Endodermal cell (in vitro differentiated cells): ENCODE results near the gene NDOR1. TPM values are rescaled to one million over a fixed set of nuclear protein-coding genes. Genes with fewer than 3 reads are reported as not detected.

ENCODE experiments used
- DNase-seq: peaks from one replicate; pipeline ENCODE4 v3.0.0-alpha.2; 2017
- H3K27ac ChIP-seq: 2 replicates; pipeline ENCODE4 v1.5.1; 2013; ENCODE audit warnings: mild to moderate bottlenecking, low read depth, low read length, moderate library complexity
- H3K27me3 ChIP-seq: 2 replicates; pipeline ENCODE4 v1.6.1; 2013; ENCODE audit warnings: mild to moderate bottlenecking, low read length, moderate library complexity; ENCODE audit not compliant: insufficient read depth, control insufficient read depth, poor library complexity, severe bottlenecking
- H3K36me3 ChIP-seq: 2 replicates; pipeline ENCODE4 v1.7.0; 2013; ENCODE audit warnings: mild to moderate bottlenecking, low read length, moderate library complexity; ENCODE audit not compliant: control insufficient read depth, insufficient read depth
- H3K4me1 ChIP-seq: one replicate; pipeline ENCODE4 v1.7.0; 2013; ENCODE audit warnings: low read length; ENCODE audit not compliant: control insufficient read depth, insufficient read depth
- H3K4me3 ChIP-seq: 2 replicates; pipeline ENCODE4 v1.5.1; 2013; ENCODE audit warnings: mild to moderate bottlenecking, low read length, moderate library complexity
- H3K9ac ChIP-seq: 2 replicates; pipeline ENCODE4 v1.6.1; 2013; ENCODE audit warnings: mild to moderate bottlenecking, low read length, moderate library complexity; ENCODE audit not compliant: poor library complexity, severe bottlenecking; ENCODE audit errors: extremely low read depth
- H3K9me3 ChIP-seq: 2 replicates; pipeline ENCODE4 v1.6.1; 2013; ENCODE audit warnings: mild to moderate bottlenecking, low read length, moderate library complexity; ENCODE audit not compliant: control insufficient read depth
- H3K27ac Mint-ChIP-seq: 2 replicates; pipeline ENCODE4 v1.8.0; 2020; ENCODE audit warnings: mixed read lengths
- H3K27me3 Mint-ChIP-seq: 2 replicates; pipeline ENCODE4 v1.8.0; 2021; ENCODE audit warnings: mild to moderate bottlenecking, mixed read lengths; ENCODE audit not compliant: insufficient read depth
- H3K36me3 Mint-ChIP-seq: 2 replicates; pipeline ENCODE4 v1.8.0; 2020; ENCODE audit warnings: low read depth, mixed read lengths
- H3K4me1 Mint-ChIP-seq: 2 replicates; pipeline ENCODE4 v1.8.0; 2020; ENCODE audit warnings: mixed read lengths
- H3K4me3 Mint-ChIP-seq: 2 replicates; pipeline ENCODE4 v1.8.0; 2020; ENCODE audit warnings: mild to moderate bottlenecking, moderate library complexity, mixed read lengths
- H3K9me3 Mint-ChIP-seq: 2 replicates; pipeline ENCODE4 v1.8.0; 2020; ENCODE audit warnings: mild to moderate bottlenecking, mixed read lengths
- CTCF ChIP-seq: fragments of 200-600 bp; sonication (generic); conservative IDR thresholded peaks from 2 replicates; pipeline ENCODE4 v1.5.0; 2021; ENCODE audit warnings: antibody characterized with exemption, mild to moderate bottlenecking
- WGBS, 2 experiments: methylation state at CpG; one replicate each; pipeline versions ENCODE4 v1.1.5 to v1.1.7; 2013; ENCODE audit warnings: missing lambda C conversion rate in 2 of 2, mixed read lengths in 1 of 2; ENCODE audit not compliant: insufficient coverage in 1 of 2, insufficient read length in 1 of 2; 5-methylcytosine and 5-hydroxymethylcytosine counted together
- total RNA-seq, 2 donors: library from RNA; stranded (reverse); fragmentation: NEBNext Ultra II Directional in 1 of 2; extraction: Animal tissue kit (Norgen Biotek cat#: 25700) in 1 of 2; gene quantifications; 2 replicates in 1 of 2; 3 replicates in 1 of 2; pipeline ENCODE4 v1.2.1, GENCODE V29; 2021

Gene NDOR1
- total RNA-seq, 2 donors from 2014 or later = 39.2 to 41.4 TPM

- Mint-ChIP-seq H3K4me3 (no peak overlapping the region), H3K36me3 (no peaks in the 10 kb centered on the region), H3K27me3 (peaks cover 81% of the 10 kb centered on the region), H3K9me3 (no peaks in the 10 kb centered on the region), H3K27ac (no peak overlapping the region), H3K4me1 (no peaks in the 10 kb centered on the region)
- WGBS, 2 experiments = 67 to 76% methylated on average over 17 to 19 of the region's 19 CpGs
- H3K4me1 ChIP-seq = no peaks in the 10 kb centered on the region
- no peak overlapping the region for H3K9ac ChIP-seq
- no peak overlapping the region for H3K27ac ChIP-seq
- no peaks in the 10 kb centered on the region for H3K9me3 ChIP-seq
- peaks cover 79% of the 10 kb centered on the region for H3K27me3 ChIP-seq
- no peak for TF ChIP-seq CTCF
- H3K4me3 ChIP-seq = no peak overlapping the region
- DNase-seq = no peak
- no peaks in the 10 kb centered on the region for H3K36me3 ChIP-seq
Observed at GRCh38 chr9:137157618-137158415, 47.7 kb upstream of the NDOR1 start.

- H3K36me3 ChIP-seq = no peaks in the 10 kb centered on the region
- H3K9me3 ChIP-seq = no peaks in the 10 kb centered on the region
- no peak overlapping the region for H3K9ac ChIP-seq
- H3K4me3 ChIP-seq = no peak overlapping the region
- no peaks in the 10 kb centered on the region for H3K4me1 ChIP-seq
- H3K9me3 Mint-ChIP-seq = no peaks in the 10 kb centered on the region
- no peaks in the 10 kb centered on the region for H3K4me1 Mint-ChIP-seq
- H3K27me3 Mint-ChIP-seq = peaks cover 89% of the 10 kb centered on the region
- no peak for TF ChIP-seq CTCF
- peaks cover 88% of the 10 kb centered on the region for H3K27me3 ChIP-seq
- no peaks in the 10 kb centered on the region for H3K36me3 Mint-ChIP-seq
- 40 to 62% methylated on average over 1 to 4 of the region's 4 CpGs for WGBS, 2 experiments
- H3K27ac ChIP-seq = no peak overlapping the region
- H3K4me3 Mint-ChIP-seq = no peak overlapping the region
- no peak overlapping the region for H3K27ac Mint-ChIP-seq
- no peak for DNase-seq
Observed at GRCh38 chr9:137158625-137159024, 46.9 kb upstream of the NDOR1 start.

GRCh38 chr9:137159105-137160053 is 46.1 kb upstream of the NDOR1 start:
- no peak overlapping the region for H3K4me3 Mint-ChIP-seq
- H3K4me1 ChIP-seq = no peaks in the 10 kb centered on the region

More at GRCh38 chr9:137159105-137160053, 46.1 kb upstream of the NDOR1 start:
- Histone ChIP-seq H3K9me3 (no peaks in the 10 kb centered on the region), H3K27me3 (peaks cover 95% of the 10 kb centered on the region), H3K27ac (no peak overlapping the region), H3K36me3 (no peaks in the 10 kb centered on the region), H3K9ac (no peak overlapping the region), H3K4me3 (no peak overlapping the region)
- Mint-ChIP-seq H3K9me3 (no peaks in the 10 kb centered on the region), H3K4me1 (no peaks in the 10 kb centered on the region), H3K36me3 (no peaks in the 10 kb centered on the region), H3K27me3 (peaks cover 94% of the 10 kb centered on the region), H3K27ac (no peak overlapping the region)
- no peak for TF ChIP-seq CTCF
- DNase-seq = no peak
- WGBS, 2 experiments = 28 to 57% methylated on average over 7 to 14 of the region's 14 CpGs
